ENCODE data around the gene ZNF32. TPM values are rescaled to one million over a fixed set of nuclear protein-coding genes. Genes with fewer than 3 reads are reported as not detected.

Gene ZNF32
- total RNA-seq, 1 experiment from 2014 or later = 9.8 TPM

- Histone ChIP-seq H3K79me2 (ENCODE audit: low read depth) (no peaks in the 10 kb centered on the region), H3F3A (ENCODE audit: insufficient read depth, low read depth) (no peaks in the 10 kb centered on the region), H3K9me3 (ENCODE audit: insufficient read depth, low read depth) (no peaks in the 10 kb centered on the region), H3K4me1 (replicated peaks; ENCODE audit: insufficient read depth) (no peaks in the 10 kb centered on the region), H2AFZ (no peak overlapping the region), H3K9me2 (ENCODE audit: insufficient read depth) (no peaks in the 10 kb centered on the region), H3K4me3 (no peak overlapping the region), H3K27ac (no peak overlapping the region), H3K4me2 (no peak overlapping the region), H3K36me3 (ENCODE audit: low read depth) (no peaks in the 10 kb centered on the region), H4K20me1 (ENCODE audit: insufficient read depth) (no peaks in the 10 kb centered on the region), H3K27me3 (ENCODE audit: insufficient read depth, low read depth) (peaks cover 98% of the 10 kb centered on the region)
- CTCF ChIA-PET = interaction anchor here (0.6 kb wide), 1 partner anchor 686 kb away, joined by 3 read pairs; no protein-coding TSS in a partner anchor
- intact Hi-C loops (cut with micrococcal nuclease; ENCODE audit: unreplicated experiment) = loop anchor here (10.0 kb wide), 1 partner anchor 349 kb away; no protein-coding TSS in a partner anchor
- BruUV-seq (replicated peaks) = no TSS peak
- no peak for DNase-seq
- TF ChIP-seq EZH2 (IDR thresholded peaks at IDR 0.05; ENCODE audit: low read depth) (no peak), CTCF (conservative IDR thresholded peaks at IDR 0.05) (no peak)
- POLR2A ChIA-PET (ENCODE audit: unreplicated experiment) = no interaction called here
These were observed 47.0 kb upstream of the ZNF32 start for GRCh38 chr10:43695730-43696129.

- no TSS peak for BruUV-seq (replicated peaks)
- Histone ChIP-seq H3K79me2 (ENCODE audit: low read depth) (no peaks in the 10 kb centered on the region), H3K4me3 (no peak overlapping the region), H3K9me3 (ENCODE audit: insufficient read depth, low read depth) (no peaks in the 10 kb centered on the region), H3K36me3 (ENCODE audit: low read depth) (no peaks in the 10 kb centered on the region), H3K4me1 (replicated peaks; ENCODE audit: insufficient read depth) (no peaks in the 10 kb centered on the region), H2AFZ (no peak overlapping the region), H3K9me2 (ENCODE audit: insufficient read depth) (no peaks in the 10 kb centered on the region), H3K27ac (no peak overlapping the region), H3K4me2 (no peak overlapping the region), H3K27me3 (ENCODE audit: insufficient read depth, low read depth) (peaks cover 94% of the 10 kb centered on the region), H3F3A (ENCODE audit: insufficient read depth, low read depth) (no peaks in the 10 kb centered on the region), H4K20me1 (ENCODE audit: insufficient read depth) (no peaks in the 10 kb centered on the region)
- ChIA-PET CTCF (interaction anchor here (0.6 kb wide), 1 partner anchor 686 kb away, joined by 3 read pairs; no protein-coding TSS in a partner anchor), POLR2A (ENCODE audit: unreplicated experiment) (no interaction called here)
- TF ChIP-seq CTCF (conservative IDR thresholded peaks at IDR 0.05) (no peak), EZH2 (IDR thresholded peaks at IDR 0.05; ENCODE audit: low read depth) (no peak)
- intact Hi-C loops (cut with micrococcal nuclease; ENCODE audit: unreplicated experiment) = loop anchor here (10.0 kb wide), 1 partner anchor 349 kb away; no protein-coding TSS in a partner anchor
- DNase-seq = no peak
These were observed 46.6 kb upstream of the ZNF32 start for GRCh38 chr10:43695321-43695720.

- H3K27me3 ChIP-seq (ENCODE audit: insufficient read depth, low read depth) = peaks cover 86% of the 10 kb centered on the region
- H3K9me3 ChIP-seq (ENCODE audit: insufficient read depth, low read depth) = no peaks in the 10 kb centered on the region
- intact Hi-C loops (cut with micrococcal nuclease; ENCODE audit: unreplicated experiment) = loop anchor here (5.0 to 10.0 kb wide), 2 partner anchors 350 to 893 kb away; no protein-coding TSS in a partner anchor
- CTCF ChIA-PET = no interaction called here
- no peak for DNase-seq
- H3K4me2 ChIP-seq = no peak overlapping the region
- no peaks in the 10 kb centered on the region for H3K9me2 ChIP-seq (ENCODE audit: insufficient read depth)
- no TSS peak for BruUV-seq (replicated peaks)
- no peak overlapping the region for H3K4me3 ChIP-seq
- H4K20me1 ChIP-seq (ENCODE audit: insufficient read depth) = no peaks in the 10 kb centered on the region
- no peak overlapping the region for H2AFZ ChIP-seq
- H3K79me2 ChIP-seq (ENCODE audit: low read depth) = no peaks in the 10 kb centered on the region
- POLR2A ChIA-PET (ENCODE audit: unreplicated experiment) = no interaction called here
- no peaks in the 10 kb centered on the region for H3K4me1 ChIP-seq (replicated peaks; ENCODE audit: insufficient read depth)
- no peak overlapping the region for H3K27ac ChIP-seq
- H3F3A ChIP-seq (ENCODE audit: insufficient read depth, low read depth) = no peaks in the 10 kb centered on the region
- TF ChIP-seq EZH2 (IDR thresholded peaks at IDR 0.05; ENCODE audit: low read depth) (no peak), CTCF (conservative IDR thresholded peaks at IDR 0.05) (no peak)
- no peaks in the 10 kb centered on the region for H3K36me3 ChIP-seq (ENCODE audit: low read depth)
These were observed 45.8 kb upstream of the ZNF32 start for GRCh38 chr10:43694526-43694925.

Data from PC-9 (cell line).